ENCODE measurements around the gene TMEM225B.
"Not testable (repeated sequence)": the region's sequence is repeated elsewhere in the genome, so short reads cannot be mapped to it uniquely, and the experiment has no call there.

The TMEM225B gene

GRCh38 chr7:99654626-99655025 lies 56.6 kb downstream of the TMEM225B start:
- DNase-seq (ENCODE audit: low read depth in 2 of 2), result not testable (repeated sequence)

DNA sequence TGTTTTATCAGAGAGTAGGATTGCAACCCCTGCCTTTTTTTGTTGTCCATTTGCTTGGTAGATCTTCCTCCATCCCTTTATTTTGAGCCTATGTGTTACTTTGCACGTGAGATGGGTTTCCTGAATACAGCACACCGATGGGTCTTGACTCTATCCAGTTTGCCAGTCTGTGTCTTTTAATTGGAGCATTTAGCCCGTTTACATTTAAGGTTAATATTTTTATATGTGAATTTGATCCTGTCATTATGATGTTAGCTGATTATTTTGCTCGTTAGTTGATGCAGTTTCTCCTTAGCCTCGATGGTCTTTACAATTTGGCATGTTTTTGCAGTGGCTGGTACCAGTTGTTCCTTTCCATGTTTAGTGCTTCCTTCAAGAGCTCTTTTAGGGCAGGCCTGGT lies 59.8 kb downstream of the TMEM225B start:
- DNase-seq (ENCODE audit: low read depth in 2 of 2), result not testable (repeated sequence)

Measured in stimulated activated CD4-positive, alpha-beta T cell treated with anti-CD3 and anti-CD28 coated beads, Interleukin-15, amount 100 ng/mL, for 48 hours (primary cell).